NCI-H187 treated with DMSO at 0.1 percent for 48 hours (cell line): Measurements from ENCODE around the gene SIRT2.

Experiments
- DNase-seq: peaks from one replicate; lab custom pipeline; 2025; lab: John Stamatoyannopoulos, UW

Gene SIRT2

DNA sequence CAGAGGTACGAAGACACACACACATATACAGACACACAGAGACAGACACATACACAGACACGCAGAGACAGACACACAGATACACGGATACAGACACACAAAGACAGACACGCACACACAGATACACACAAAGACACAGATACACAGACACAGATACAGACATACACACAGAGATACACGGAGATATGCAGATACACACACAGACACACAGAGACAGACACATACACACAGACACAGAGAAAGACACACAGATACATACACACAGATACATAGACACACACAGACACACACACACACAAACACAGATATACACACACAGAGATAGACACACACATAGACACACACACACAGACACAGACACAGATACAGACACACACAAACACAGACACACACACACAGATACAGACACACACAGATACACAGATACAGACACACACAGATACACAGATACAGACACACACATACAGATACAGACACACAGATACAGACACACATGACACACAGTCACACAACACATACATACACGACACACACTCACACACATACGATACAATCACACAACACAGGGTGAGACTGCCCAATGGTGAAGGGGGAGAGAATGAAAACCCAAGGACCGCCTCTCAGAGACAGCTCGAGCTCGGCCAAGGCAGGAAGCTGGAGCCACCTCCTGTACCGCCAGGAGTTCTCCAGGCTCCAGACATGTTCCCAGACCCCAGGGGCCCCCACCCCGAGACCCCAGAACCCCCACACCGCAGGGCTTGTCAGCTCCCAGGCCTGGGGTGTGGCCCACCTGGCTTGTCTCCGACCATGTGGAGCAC, 21.4 kb upstream of the SIRT2 start:
- DNase-seq: no peak

DNA sequence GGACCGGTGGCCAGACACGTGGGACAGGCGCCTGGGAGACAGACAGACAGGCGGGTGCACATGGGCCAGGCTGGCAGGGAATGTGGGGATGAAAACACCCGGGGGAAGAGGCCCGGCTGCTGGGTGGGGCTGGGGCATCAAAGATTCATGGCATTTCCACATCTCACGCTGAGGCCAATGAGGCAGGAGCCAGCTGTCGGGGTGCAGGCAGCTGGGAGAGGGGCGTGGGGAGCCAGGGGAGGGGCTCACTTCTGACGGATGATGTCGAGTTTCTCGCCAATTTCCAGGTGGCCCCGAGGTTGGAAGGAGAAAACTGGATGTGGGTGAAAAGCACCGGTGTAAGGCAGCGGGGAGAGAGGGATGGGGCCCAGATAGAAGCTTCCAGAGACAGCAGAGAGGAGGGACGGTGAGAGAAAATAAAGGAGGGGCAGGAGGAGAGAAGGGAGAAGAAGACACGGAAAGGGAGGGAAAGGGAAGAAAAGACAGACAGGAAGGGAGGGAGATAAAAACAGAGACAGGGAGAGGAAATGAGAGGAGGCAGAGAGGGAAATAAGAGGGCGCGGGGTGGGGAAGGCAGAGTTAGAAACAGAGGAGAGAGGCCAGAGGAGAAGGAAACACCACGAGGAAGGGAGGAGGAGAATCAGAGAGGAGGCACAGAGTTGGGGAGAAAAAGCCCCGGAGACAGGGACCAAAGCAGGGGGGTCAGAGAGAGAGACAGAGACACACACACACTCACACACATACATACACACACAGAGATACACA, 20.6 kb upstream of the SIRT2 start:
- DNase-seq: no peak

DNA sequence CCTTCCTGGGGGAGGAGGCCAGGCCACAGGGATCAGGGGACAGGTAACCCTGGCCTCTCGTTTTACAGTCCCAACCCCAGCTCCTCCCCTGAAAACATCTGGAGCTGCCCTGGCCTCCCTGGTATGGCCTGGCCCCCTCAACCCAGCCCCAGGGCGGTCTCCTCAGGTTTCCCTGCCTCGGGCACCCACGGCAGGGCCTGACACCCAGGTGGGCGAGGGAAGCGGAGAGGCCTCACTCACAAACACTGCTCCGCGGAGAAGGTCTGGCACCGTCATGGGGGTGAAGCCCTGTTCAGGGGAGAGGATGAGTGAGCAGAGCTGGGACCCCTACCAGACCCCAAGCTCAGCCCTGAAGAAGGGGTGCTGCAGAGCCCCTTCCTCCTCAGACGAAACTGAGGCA, 19.1 kb upstream of the SIRT2 start:
- DNase-seq: no peak

DNA sequence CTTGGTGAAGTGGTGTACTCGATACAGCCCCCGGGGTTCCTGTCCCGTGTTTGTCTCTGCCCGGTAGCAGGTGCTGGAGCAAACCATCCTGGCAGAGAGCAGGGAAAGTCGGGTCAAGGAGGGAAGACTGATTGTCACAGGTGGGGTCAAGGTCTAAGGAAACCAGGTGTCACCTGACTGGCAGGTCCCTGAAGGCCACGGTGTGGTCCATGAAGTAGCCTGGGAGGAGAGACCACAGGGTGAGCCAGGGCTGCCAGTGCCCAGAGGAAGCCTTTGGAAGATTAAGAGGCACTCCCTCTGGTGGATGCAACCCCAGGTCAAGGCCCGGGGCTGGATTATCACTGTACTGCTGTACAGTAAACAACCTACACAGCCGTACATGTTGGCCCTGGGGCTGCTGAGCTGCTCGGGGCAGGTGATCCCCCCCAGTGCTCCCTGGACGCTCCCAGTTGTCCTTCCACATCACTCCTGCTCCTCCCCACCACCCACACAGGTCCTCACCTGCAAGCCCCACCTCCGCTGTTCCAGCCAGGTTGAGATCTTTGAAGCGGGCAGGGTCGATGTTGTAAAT, 18.6 kb upstream of the SIRT2 start:
- DNase-seq: no peak

DNA sequence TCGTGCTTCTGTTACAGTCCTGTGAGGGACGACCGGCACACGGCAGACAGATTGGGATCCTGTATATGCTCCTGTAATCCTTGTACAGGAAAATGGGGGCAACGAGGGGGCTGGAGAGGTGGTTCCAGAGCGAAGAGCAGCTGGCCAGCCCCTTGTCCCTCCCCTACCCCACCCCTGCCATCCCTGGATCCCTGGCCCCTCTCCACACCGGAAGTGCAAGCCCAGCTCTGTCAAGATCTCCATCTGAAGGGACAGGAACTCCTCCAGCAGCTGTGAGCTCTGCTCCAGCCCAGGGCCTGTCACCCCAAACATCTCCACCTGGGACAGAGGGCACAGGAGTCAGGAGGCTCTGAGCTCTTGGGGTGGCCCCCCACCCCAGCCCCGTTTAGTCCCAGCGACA, 18.1 kb upstream of the SIRT2 start:
- DNase-seq: no peak

DNA sequence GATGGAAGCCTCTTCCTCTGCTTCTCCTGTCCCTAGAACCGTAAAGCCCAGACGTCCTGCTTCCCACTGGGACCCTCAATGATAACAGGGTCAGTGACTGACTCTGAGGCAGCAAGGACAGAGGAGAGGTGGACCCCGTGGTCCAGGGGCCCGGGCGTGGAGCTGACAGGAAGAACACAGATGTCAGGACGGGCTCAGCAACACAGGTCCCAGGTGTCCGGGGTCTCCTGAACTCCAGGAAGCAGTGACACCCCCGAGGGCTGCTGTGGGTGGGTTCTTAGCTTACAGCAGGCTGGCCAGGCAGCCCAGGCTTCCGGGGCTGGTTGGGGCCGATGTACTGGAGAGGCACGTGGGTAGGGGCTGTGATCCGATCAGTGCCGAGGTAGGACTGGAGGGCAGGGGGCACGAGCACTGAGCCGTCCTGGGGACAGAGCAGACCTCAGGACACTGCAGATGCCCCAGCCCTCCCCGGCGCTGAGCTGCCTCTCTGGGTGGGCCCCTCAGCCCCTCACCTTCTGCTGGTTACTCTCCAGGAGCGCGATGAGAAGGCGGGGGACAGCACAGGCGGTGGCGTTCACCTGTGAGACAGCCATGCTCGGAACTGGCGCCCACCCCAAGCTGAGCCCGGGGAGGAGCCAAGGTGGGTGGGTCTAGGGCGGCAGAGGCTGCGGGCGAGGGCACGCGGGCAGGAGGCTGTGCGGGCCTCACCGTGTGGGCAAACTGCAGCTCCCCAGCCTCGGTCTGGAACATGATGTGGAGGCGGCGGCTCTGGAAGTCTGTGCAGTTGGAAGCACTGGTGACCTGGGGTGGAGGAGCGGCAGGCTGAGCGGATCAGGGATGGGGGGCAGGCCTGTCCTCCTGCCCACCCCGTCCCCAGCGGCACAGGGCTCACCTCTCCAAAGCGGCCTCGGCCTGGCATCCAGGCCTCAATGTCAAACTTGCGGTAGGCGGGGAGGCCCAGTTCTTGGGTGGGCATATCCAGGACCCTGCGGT, 16.2 kb upstream of the SIRT2 start:
- no peak for DNase-seq

DNA sequence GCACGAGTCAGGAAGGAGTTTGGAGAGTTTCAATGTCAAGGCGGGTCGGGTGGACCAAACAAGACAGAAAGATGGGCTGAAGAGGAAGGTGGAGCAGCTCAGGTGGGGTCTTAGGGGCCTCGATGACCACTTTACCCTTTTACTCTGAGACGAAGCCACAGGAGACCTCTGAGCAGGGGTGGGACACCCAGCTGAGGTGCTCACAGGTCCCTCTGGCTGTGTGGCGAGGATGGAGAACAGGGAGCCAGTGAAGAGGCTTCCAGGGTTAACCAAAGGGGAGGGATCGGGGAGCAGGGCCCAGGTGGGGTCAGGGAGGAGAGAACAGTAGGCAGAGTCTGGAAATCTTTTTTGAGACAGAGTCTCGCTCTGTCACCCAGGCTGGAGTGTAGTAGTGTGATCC, 14.5 kb upstream of the SIRT2 start:
- no peak for DNase-seq

DNA sequence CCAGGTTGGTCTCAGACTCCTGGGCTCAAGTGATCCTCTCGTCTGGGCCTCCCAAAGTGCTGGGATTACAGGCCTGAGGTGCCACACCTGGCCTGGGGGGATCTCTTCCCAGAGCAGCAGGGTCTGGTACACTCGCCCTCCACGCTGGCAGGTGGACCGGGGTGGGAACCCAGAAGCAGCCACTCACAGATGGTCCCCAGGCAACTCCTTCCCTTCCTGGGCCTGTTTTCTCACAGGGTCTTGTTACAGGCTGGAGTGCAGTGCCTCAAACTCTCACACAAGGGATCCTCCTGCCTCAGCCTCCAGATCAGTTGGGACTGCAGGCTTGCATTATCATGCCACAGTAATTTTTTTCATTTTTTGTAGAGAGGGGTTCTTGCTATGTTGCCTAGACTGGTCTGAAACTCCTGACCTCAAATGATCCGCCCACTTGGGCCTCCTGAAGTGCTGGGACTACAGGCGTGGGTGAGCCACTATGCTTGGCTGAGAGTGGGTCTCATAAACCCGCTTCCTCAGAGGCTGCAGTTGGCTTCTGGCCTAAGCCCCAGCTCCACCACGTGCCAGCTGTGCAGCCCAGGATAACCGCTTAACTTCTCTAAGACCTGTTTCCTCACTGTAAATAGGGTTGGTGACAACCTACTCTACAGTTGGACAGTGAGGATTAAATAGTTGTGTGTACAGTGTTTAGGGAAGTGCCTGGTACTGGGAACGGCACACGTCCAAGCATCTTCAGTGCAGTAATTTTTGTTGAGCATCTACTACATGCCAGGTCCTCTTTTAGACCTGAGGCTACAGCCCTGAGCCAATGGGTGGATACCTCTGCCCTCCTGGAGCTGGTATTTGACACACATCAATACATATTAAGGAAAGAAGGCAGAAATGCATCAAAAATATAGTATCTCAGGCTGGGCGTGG, 13.4 kb upstream of the SIRT2 start:
- DNase-seq: no peak

DNA sequence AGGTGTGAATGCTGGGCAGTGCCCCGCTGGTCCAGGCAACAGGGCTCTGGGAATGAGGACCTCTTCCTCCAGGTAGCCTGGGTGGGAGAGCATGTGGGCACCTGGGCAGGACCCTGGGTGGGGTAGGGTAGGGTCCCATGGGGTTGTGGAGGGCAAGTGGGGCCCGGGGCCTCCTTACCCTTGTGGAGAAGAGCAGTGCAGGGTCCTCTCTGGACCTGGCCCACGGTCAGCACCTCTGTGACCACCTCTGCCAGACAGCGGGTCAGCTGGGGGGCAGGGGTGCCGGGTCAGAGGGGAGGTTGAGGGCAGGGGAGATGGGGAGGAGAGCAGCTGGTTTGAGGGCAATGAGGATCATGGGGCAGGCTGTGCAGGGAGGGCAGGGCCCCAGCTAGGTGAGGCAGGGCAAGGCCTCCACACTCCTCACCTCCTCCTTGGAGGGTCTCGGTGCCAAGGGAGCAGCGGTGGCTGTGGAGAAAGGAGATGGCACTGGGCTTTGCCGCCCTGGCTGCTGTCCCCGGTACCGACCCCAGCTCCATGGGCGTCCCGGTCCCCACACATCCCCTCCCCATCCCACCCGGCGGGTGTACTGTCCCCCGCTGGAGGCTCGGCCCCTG, 12.1 kb upstream of the SIRT2 start:
- no peak for DNase-seq

DNA sequence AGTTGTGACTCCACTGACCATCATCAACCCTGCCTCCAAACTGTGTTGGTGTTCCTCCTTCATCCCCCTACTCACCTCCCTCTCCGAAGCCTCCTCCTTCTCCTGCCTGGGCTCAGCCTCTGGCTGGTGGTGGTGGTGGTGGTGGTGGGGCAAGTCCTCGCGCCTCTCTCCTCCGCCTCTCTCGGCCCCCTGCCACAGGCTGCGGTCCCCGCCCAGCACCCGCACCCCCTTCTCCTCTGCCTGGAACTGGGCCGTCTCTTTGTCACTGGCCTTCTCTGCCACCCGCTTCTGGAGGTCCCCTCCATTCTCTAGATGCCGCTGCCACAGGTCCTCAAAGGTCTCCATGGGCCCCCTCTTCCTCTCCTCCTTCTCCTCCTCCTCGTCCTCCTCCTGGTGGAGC, 11.1 kb upstream of the SIRT2 start:
- DNase-seq: no peak

DNA sequence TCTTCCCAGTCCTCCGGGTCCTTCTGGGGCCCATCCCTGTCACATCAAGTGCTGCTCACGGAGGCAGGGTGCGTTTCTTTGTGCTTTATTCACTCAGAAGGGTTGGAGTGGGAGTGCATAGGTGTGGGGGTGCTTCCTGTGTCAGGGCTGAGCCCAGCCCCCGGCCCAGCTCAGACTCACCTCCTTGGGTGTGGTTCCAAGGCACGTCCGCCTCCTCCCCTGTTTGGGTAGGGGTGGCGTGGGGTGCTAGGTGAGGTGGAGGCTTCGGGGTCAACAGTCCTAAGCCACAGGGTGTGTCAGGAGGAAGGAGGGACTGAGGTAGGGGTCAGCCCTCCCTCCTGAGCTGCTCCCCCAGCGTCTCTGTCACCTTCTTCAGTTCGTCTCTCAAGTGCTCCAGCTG, 9.5 kb upstream of the SIRT2 start:
- DNase-seq: no peak

DNA sequence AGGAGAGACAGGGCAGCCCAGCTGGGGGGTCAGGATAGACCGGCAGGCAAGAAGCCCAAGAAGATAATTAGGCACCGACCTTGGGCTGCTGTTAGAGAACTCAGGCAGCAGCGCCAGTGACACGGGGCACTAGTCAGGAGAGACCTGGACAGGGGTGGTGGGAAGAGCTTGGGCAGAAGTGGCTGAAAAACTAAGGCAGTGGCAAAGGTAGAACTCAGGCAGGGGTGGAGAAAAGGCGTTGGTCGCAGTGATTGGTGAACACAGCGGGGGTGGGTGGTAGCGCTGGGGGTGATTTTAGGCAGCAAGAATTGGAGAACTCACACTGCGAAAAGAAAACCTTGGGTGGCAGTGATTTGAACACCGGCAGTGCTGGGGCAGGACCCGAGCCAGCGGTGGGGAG, 8.3 kb upstream of the SIRT2 start:
- DNase-seq: no peak

DNA sequence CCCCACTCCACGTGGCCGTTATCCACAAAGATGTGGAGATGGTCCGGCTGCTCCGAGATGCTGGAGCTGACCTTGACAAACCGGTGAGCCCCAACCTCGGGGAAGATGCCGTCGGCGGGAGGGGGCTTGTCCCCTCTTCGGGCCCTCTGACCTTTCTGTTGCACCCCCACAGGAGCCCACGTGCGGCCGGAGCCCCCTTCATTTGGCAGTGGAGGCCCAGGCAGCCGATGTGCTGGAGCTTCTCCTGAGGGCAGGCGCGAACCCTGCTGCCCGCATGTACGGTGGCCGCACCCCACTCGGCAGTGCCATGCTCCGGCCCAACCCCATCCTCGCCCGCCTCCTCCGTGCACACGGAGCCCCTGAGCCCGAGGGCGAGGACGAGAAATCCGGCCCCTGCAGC, 7.8 kb upstream of the SIRT2 start:
- no peak for DNase-seq

DNA sequence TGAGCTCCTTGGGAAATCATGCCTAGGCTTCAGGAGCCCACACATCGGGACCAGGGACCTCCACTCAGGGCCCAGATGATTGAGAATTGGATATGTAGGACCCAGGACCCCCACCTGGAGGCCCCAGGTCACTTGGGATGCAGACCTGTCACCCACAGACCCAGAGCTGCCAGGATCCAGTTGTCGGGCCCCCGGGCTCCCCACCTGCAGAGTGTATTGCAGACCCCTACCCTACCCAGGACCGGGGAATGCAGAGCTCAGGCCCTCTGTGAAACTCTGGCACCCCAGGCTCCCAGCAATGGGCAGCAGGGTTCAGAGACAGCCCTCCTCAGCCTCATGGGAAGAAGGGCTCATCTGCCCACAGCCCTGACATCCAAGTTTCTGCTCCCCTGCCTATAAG, 6.2 kb upstream of the SIRT2 start:
- no peak for DNase-seq

DNA sequence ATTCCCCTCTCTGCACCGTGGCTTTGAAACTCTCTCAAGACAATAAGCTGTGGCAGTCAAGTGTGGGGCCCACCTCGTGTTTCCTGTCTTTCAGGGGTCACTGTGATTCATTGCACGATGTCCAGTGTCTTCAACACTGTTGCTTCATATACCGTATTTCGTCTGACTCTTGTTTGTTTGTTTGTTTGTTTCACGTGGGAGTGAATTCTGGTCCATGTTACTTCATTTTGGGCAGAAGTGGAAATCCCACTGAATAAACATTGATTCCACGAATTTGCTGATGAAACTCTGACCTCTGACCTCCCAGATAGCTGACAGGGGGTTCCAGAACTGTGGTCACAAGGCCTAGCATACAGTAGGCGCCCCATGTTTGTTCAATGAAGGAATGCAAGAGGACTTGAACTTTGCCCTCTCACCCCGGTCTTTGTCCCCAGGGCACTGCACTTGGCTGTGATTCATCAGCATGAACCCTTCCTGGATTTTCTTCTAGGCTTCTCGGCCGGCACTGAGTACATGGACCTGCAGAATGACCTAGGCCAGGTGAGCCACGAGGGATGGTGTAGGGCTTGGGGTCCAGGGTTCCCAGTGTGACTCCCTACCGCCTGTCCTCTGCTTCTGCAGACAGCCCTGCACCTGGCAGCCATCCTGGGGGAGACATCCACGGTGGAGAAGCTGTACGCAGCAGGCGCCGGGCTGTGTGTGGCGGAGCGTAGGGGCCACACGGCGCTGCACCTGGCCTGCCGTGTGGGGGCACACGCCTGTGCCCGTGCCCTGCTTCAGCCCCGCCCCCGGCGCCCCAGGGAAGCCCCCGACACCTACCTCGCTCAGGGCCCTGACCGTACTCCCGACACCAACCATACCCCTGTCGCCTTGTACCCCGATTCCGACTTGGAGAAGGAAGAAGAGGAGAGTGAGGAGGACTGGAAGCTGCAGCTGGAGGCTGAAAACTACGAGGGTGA, 5.4 kb upstream of the SIRT2 start:
- DNase-seq: no peak

DNA sequence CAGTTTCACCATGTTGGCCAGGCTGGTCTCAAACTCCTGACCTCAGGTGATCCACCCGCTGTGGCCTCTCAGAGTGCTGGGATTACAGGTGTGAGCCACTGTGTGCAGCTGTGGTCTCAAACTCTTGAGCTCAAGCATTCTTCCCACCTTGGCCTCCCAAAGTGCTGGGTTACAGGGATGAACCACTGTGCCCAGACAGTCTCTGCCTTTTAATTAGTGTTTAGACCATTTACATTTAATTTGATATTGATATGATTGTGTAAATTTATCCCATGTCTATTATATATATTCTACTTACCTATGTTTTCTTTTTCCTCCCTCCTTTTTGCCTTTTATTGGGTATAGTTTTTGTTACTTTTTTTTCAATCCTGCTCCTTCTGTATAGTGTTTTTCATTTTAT, 2.3 kb upstream of the SIRT2 start:
- DNase-seq: no peak

DNA sequence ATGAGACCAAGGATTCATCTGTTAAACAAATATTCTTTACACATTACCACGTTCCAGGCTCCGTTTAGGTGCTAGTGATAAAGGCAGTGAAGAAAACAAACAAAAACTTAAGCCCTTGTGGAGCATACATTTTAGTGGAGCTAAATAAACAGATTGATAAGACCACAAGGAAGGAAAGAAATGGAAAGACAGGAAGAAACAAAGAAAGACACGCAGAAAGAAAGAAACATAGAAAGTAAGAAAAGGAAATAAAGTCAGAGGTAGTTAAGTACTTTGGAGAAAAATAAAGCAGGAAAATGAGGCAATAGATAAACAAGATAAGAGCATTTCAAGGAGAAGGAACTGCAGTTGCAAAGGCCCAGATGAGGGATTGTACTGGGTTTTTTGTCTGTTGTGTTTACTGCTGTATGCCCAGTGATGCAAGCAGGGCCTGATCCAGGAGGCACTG, 1.3 kb upstream of the SIRT2 start:
- no peak for DNase-seq

DNA sequence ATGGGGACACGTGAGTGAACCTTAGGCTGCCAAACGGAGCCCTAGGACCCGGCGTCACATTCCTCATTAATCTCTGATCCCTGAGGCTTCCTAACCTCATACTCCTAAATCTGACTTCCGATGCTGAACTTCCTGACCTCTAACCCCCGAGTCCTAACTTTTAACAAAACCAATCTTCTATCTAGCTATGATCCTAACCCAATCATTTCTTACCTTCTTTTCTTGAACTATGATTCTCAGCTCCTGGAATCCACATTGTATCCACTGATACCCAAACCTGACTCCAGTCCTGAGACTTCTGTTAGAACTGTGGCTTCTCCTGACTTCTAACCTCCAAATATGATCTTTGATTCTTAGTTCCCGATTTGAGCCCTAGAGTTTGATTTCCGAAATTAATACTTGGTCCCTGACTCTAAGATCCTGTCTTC, 798 bp upstream of the SIRT2 start:
- DNase-seq: no peak

DNA sequence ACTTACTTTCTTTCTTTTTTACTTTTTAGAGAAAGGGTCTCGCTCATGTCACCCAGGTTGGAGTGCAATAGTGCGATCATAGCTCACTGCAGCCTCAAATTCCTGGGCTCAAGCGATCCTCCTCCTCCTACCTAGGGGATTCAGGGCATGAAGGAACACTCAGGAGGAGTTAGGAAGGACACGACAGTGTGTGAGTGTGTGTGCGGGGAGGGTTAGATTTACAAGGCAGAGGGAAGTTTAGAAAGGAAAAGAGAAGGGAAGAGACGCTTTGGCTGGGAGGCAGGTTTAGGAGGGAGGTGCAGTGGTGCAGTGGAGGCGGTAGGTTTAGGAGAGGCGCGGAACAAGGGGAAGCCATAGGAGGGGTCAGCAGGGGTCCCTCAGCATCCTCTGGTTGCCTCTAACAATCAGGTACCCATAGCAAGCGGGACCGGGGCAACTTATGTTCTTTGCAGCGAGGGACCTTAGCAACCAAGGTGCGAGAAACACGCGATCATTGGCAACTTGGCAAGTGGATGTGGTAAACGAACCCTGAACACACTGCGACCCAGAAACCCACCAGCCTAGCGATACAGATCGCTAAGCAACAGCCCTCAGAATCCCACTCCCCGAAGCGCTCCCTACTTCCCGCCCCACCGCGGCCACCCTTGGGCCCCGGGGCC, 501 bp downstream of the SIRT2 start:
- no peak for DNase-seq
